ENCODE results near the gene LCA5.
"Not testable (repeated sequence)": the region's sequence is repeated elsewhere in the genome, so short reads cannot be mapped to it uniquely, and the experiment has no call there.

LCA5 gene

GRCh38 chr6:79538106-79538971 lies 1.1 kb upstream of the LCA5 start:
- DNase-seq (ENCODE audit: low spot score) = no peak

- DNase-seq (ENCODE audit: low spot score) = peak; percentile 35
Observed at GRCh38 chr6:79536585-79536953, 661 bp downstream of the LCA5 start.

- DNase-seq (ENCODE audit: low spot score) = not testable (repeated sequence)
Observed at GRCh38 chr6:79529567-79529966, 7.7 kb downstream of the LCA5 start.

- no peak for DNase-seq (ENCODE audit: low spot score)
Observed at GRCh38 chr6:79526897-79527296, 10.3 kb downstream of the LCA5 start.

- no peak for DNase-seq (ENCODE audit: low spot score)
Observed at GRCh38 chr6:79525272-79526100, 11.7 kb downstream of the LCA5 start.

- no peak for DNase-seq (ENCODE audit: low spot score)
Observed at GRCh38 chr6:79524065-79524464, 13.2 kb downstream of the LCA5 start.

- no peak for DNase-seq (ENCODE audit: low spot score)
Observed at GRCh38 chr6:79522609-79523008, 14.6 kb downstream of the LCA5 start.

- no peak for DNase-seq (ENCODE audit: low spot score)
Observed at GRCh38 chr6:79520534-79520933, 16.7 kb downstream of the LCA5 start.

- no peak for DNase-seq (ENCODE audit: low spot score)
Observed at GRCh38 chr6:79518842-79519241, 18.4 kb downstream of the LCA5 start.

GRCh38 chr6:79515436-79515835 lies 21.8 kb downstream of the LCA5 start:
- no peak for DNase-seq (ENCODE audit: low spot score)

- DNase-seq (ENCODE audit: low spot score) = no peak
Observed at GRCh38 chr6:79513111-79513510, 24.1 kb downstream of the LCA5 start.

GRCh38 chr6:79512014-79512413 lies 25.2 kb downstream of the LCA5 start:
- no peak for DNase-seq (ENCODE audit: low spot score)

GRCh38 chr6:79510707-79511106 lies 26.5 kb downstream of the LCA5 start:
- DNase-seq (ENCODE audit: low spot score) = no peak

- no peak for DNase-seq (ENCODE audit: low spot score)
Observed at GRCh38 chr6:79506251-79506650, 31.0 kb downstream of the LCA5 start.

- DNase-seq (ENCODE audit: low spot score) = no peak
Observed at GRCh38 chr6:79504372-79504771, 32.9 kb downstream of the LCA5 start.

GRCh38 chr6:79498842-79499241 lies 38.4 kb downstream of the LCA5 start:
- no peak for DNase-seq (ENCODE audit: low spot score)

GRCh38 chr6:79495246-79495645 lies 42.0 kb downstream of the LCA5 start:
- no peak for DNase-seq (ENCODE audit: low spot score)

- no peak for DNase-seq (ENCODE audit: low spot score)
Observed at GRCh38 chr6:79494841-79495240, 42.4 kb downstream of the LCA5 start.

GRCh38 chr6:79470728-79471127 lies 66.5 kb downstream of the LCA5 start:
- DNase-seq (ENCODE audit: low spot score) = no peak

GRCh38 chr6:79469376-79470246 lies 67.6 kb downstream of the LCA5 start:
- no peak for DNase-seq (ENCODE audit: low spot score)

GRCh38 chr6:79468587-79468986 lies 68.6 kb downstream of the LCA5 start:
- no peak for DNase-seq (ENCODE audit: low spot score)

- DNase-seq (ENCODE audit: low spot score) = no peak
Observed at GRCh38 chr6:79468116-79468515, 69.1 kb downstream of the LCA5 start.
